Hepatocyte (in vitro differentiated cells): ENCODE measurements around the gene ZFYVE28.

Experiments used
- CTCF ChIP-seq: fragments of 200-600 bp; sonication (generic); IDR thresholded peaks from 2 replicates; pipeline ENCODE4 v1.5.1; 2016; ENCODE audit warnings: antibody characterized with exemption, mild to moderate bottlenecking; ENCODE audit not compliant: poor library complexity
- EZH2phosphoT487 ChIP-seq: fragments of 200-600 bp; sonication (generic); IDR thresholded peaks from one replicate; pipeline ENCODE4 v1.6.1; 2018; ENCODE audit warnings: antibody characterized with exemption, mild to moderate bottlenecking, low read depth, moderate library complexity; ENCODE audit not compliant: unreplicated experiment, severe bottlenecking

DNA sequence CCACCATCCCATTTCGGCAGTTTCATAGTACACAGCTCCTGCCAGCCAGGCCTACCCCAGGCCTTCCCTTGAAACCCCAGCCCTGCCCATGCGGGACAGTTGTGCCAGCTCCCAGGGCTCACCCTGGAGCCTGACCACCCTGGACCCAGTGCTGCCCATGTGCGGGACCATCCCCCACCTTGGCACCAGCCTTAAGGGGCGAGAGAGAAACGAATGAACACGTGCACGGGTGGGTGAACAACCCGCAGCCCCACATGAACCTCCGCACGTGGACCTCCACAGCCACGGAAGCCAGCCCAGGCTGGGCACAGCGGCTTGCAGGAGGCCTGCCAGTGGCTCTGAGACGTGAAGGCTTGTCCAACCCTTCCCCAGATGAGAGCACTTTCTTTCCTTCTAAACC lies 80.5 kb downstream of the ZFYVE28 start:
- TF ChIP-seq CTCF, result no peak
- no peak for TF ChIP-seq EZH2phosphoT487
